HCT116 (cell line): ENCODE data around the gene TMCO4. TPM values are rescaled to one million over a fixed set of nuclear protein-coding genes. Genes with fewer than 3 reads are reported as not detected.

Experiments
- ATAC-seq: fragments of 200-7000 bp; cut with Tn5 transposase; 2 replicates; pipeline ENCODE4 v1.9.1; 2020; ENCODE audit warnings: mild to moderate bottlenecking, moderate library complexity
- BruUV-seq: library from RNA; stranded (reverse); fragments of 400-500 nt; replicated peaks from 2 replicates; lab custom pipeline; 2021; lab: Mats Ljungman, UMichigan
- CTCF ChIA-PET: fragments of 300-600 bp; sonication (Branson Sonifier 250); formaldehyde crosslinking; loops from one replicate; lab custom pipeline; 2021; ENCODE audit warnings: antibody characterized with exemption; lab: Charles Lee
- POLR2A ChIA-PET: fragments of 300-600, 350-600 bp; sonication (Branson Sonifier 250); formaldehyde crosslinking; loops from one replicate; lab custom pipeline; 2021; ENCODE audit warnings: antibody characterized with exemption; lab: Charles Lee
- RAD21 ChIA-PET, 2 experiments: fragments of 300-600 bp; sonication (Branson Sonifier 250); formaldehyde crosslinking; loops; one replicate each; lab custom pipeline; 2023; ENCODE audit warnings: low total read pairs in 2 of 2; ENCODE audit not compliant: uncharacterized antibody in 2 of 2, unreplicated experiment in 2 of 2, low non-redundant PET in 1 of 2; lab: Charles Lee
- DNase-seq: peaks from one replicate; pipeline ENCODE4 v3.0.0-alpha.2; 2010; ENCODE audit warnings: low read depth, low spot score
- H2AFZ ChIP-seq: fragments of 200-600 bp; shearing (Covaris generic), sonication (generic); 2 replicates; pipeline ENCODE4 v1.6.1; 2017; ENCODE audit warnings: low read depth, mixed run types, mixed read lengths, antibody characterized with exemption, low read length; ENCODE audit not compliant: poor library complexity, severe bottlenecking
- H3K27ac ChIP-seq: 2 replicates; pipeline ENCODE4 v1.5.1; 2012; ENCODE audit warnings: low read depth, low read length
- H3K27me3 ChIP-seq: fragments of 200-600 bp; sonication (generic); 2 replicates; pipeline ENCODE4 v1.6.1; 2016; ENCODE audit warnings: mixed run types, low read length, mixed read lengths; ENCODE audit not compliant: insufficient read depth
- H3K36me3 ChIP-seq, 2 experiments: fragments of 200-500 bp in 1 of 2; fragments of 200-600 bp in 1 of 2; sonication (Bioruptor generic) in 1 of 2; sonication (generic) in 1 of 2; 2 replicates each; pipeline versions ENCODE4 v1.5.1 to v1.6.1; 2014 to 2016; ENCODE audit warnings: low read length in 2 of 2, inconsistent platforms in 1 of 2, mixed read lengths in 1 of 2, mixed run types in 1 of 2; ENCODE audit not compliant: insufficient read depth in 2 of 2, control insufficient read depth in 1 of 2
- H3K4me1 ChIP-seq, 2 experiments: fragments of 200-600 bp in 1 of 2; sonication (generic) in 1 of 2; 2 replicates each; pipeline versions ENCODE4 v1.5.1 to v1.6.1; 2012 to 2017; ENCODE audit warnings: low read length in 2 of 2, inconsistent platforms in 1 of 2, mild to moderate bottlenecking in 1 of 2, mixed read lengths in 1 of 2, mixed run types in 1 of 2, moderate library complexity in 1 of 2; ENCODE audit not compliant: insufficient read depth in 2 of 2, control insufficient read depth in 1 of 2
- H3K4me2 ChIP-seq: fragments of 200-600 bp; sonication (generic); 2 replicates; pipeline ENCODE4 v1.6.1; 2017; ENCODE audit warnings: mixed run types, low read length, mixed read lengths
- H3K4me3 ChIP-seq, 2 experiments: fragments of 200-600 bp in 1 of 2; sonication (generic) in 1 of 2; replicated peaks in 1 of 2; 2 replicates each; pipeline ENCODE4 v1.5.1; 2011 to 2016; ENCODE audit warnings: low read length in 2 of 2, control low read depth in 1 of 2, low read depth in 1 of 2, mild to moderate bottlenecking in 1 of 2, mixed read lengths in 1 of 2, mixed run types in 1 of 2
- H3K79me2 ChIP-seq: fragments of 200-600 bp; sonication (generic); 2 replicates; pipeline ENCODE4 v1.6.1; 2017; ENCODE audit warnings: mild to moderate bottlenecking, mixed run types, low read length, moderate library complexity, mixed read lengths; ENCODE audit not compliant: insufficient read depth
- H3K9ac ChIP-seq: fragments of 200-600 bp; sonication (generic); 2 replicates; pipeline ENCODE4 v1.6.1; 2016; ENCODE audit warnings: low read length, mixed read lengths
- H3K9me2 ChIP-seq: fragments of 200-600 bp; sonication (generic), shearing (Covaris generic); 2 replicates; pipeline ENCODE4 v1.6.1; 2017; ENCODE audit warnings: mixed run types, mild to moderate bottlenecking, moderate library complexity; ENCODE audit not compliant: insufficient read depth
- H3K9me3 ChIP-seq, 2 experiments: fragments of 200-500 bp in 1 of 2; fragments of 200-600 bp in 1 of 2; sonication (Bioruptor generic) in 1 of 2; sonication (generic) in 1 of 2; 2 replicates each; pipeline ENCODE4 v1.6.1; 2014 to 2017; ENCODE audit warnings: low read length in 2 of 2, mixed read lengths in 2 of 2, inconsistent platforms in 1 of 2, low read depth in 1 of 2, mild to moderate bottlenecking in 1 of 2, mixed run types in 1 of 2, moderate library complexity in 1 of 2; ENCODE audit not compliant: control insufficient read depth in 1 of 2, insufficient read depth in 1 of 2
- H4K20me1 ChIP-seq: fragments of 200-600 bp; sonication (generic), shearing (Covaris generic); 2 replicates; pipeline ENCODE4 v1.6.1; 2017; ENCODE audit warnings: mixed run types, mild to moderate bottlenecking, moderate library complexity; ENCODE audit not compliant: insufficient read depth
- CTCF ChIP-seq, 3 experiments: fragments of 200-600 bp in 1 of 3; sonication (generic) in 1 of 3; IDR thresholded peaks in 2 of 3; conservative IDR thresholded peaks in 1 of 3; 2 replicates each; pipeline ENCODE4 v1.5.1; 2012 to 2017; ENCODE audit warnings: low read depth in 2 of 3, low read length in 2 of 3, antibody characterized with exemption in 1 of 3, borderline replicate concordance in 1 of 3, control low read depth in 1 of 3, mild to moderate bottlenecking in 1 of 3, mixed read lengths in 1 of 3, mixed run types in 1 of 3, moderate library complexity in 1 of 3; ENCODE audit not compliant: insufficient read depth in 1 of 3
- EGR1 ChIP-seq: IDR thresholded peaks from 2 replicates; pipeline ENCODE4 v1.6.1; 2012; ENCODE audit warnings: low read depth
- EZH2 ChIP-seq: fragments of 200-600 bp; sonication (generic); IDR thresholded peaks from 2 replicates; pipeline ENCODE4 v1.6.1; 2017; ENCODE audit warnings: antibody characterized with exemption, mixed run types
- POLR2A ChIP-seq: IDR thresholded peaks from 2 replicates; pipeline ENCODE4 v1.7.0; 2011; ENCODE audit warnings: borderline replicate concordance; ENCODE audit not compliant: insufficient read depth, insufficient read length; ENCODE audit errors: extremely low read depth
- POLR2AphosphoS5 ChIP-seq: IDR thresholded peaks from 2 replicates; pipeline ENCODE4 v1.6.1; 2011; ENCODE audit warnings: mild to moderate bottlenecking, low read depth, low read length, moderate library complexity
- RAD21 ChIP-seq: IDR thresholded peaks from 2 replicates; pipeline ENCODE4 v1.6.1; 2012; ENCODE audit warnings: low read depth, mild to moderate bottlenecking
- REST ChIP-seq: IDR thresholded peaks from 2 replicates; pipeline ENCODE4 v1.6.1; 2012; ENCODE audit warnings: low read depth
- SP1 ChIP-seq: IDR thresholded peaks from 2 replicates; pipeline ENCODE4 v1.6.1; 2012; ENCODE audit warnings: low read depth
- TCF7L2 ChIP-seq: IDR thresholded peaks from 2 replicates; pipeline ENCODE4 v1.7.0; 2011; ENCODE audit warnings: borderline replicate concordance, inconsistent platforms; ENCODE audit not compliant: insufficient read depth, insufficient read length; ENCODE audit errors: extremely low read depth
- intact Hi-C: fragments of 100-400 bp; cut with micrococcal nuclease; formaldehyde crosslinking; loops from 2 replicates; pipeline ENCODE4 v1.10.0; 2022
- total RNA-seq: library from RNA; stranded (reverse); gene quantifications from one replicate; pipeline ENCODE4 v1.2.1, GENCODE V29; 2021; ENCODE audit not compliant: unreplicated experiment
- TF ChIP-seq, protein P1 (sequence below): IDR thresholded peaks from 2 replicates; pipeline ENCODE4 v1.6.1; 2012

The TMCO4 gene
- total RNA-seq, 1 experiment from 2014 or later: 12.7 TPM

DNA sequence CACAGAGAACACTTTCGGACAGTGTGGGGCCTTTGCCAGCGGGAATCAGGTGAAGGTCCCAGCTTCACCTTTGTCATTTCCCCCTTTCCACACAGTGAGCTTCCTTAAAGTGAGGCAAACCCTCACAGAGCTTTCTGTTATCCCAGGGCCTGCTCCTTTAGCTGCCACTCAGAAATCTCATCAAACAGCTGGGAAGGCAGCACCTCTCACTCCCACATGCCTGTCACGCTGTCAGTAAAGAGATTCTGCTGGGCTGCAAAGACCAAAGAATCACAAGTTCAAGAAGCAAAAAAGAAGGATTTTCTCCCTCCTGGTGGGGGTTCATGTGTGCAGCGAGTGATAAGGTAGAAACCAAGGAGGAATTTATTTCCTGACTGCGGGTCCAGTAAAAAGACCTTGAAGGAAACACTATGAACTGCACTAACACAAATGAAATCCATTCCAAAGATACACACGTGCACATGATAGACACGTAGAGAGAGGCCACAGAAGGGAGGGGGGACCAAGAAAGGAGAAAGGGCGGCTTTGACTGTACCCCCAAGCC lies 91.1 kb downstream of the TMCO4 start:
- Histone ChIP-seq H3K9me3 (no peaks in the 10 kb centered on the region), H3K4me2 (no peak overlapping the region), H3K4me3 (no peak overlapping the region), H4K20me1 (no peaks in the 10 kb centered on the region), H3K9ac (no peak overlapping the region), H3K36me3 (no peaks in the 10 kb centered on the region), H3K79me2 (no peaks in the 10 kb centered on the region), H3K27ac (no peak overlapping the region), H2AFZ (no peak overlapping the region), H3K9me2 (no peaks in the 10 kb centered on the region), H3K4me1 (peaks cover 0 to 3% of the 10 kb centered on the region in 2 experiments; a peak in 1 of 4 replicates), H3K27me3 (no peaks in the 10 kb centered on the region)
- CTCF ChIA-PET: interaction anchor here (0.8 kb wide), 1 partner anchor 47 kb away, joined by 4 read pairs; no protein-coding TSS in a partner anchor
- DNase-seq: no peak
- TF ChIP-seq SP1 (no peak), REST (no peak), POLR2A (no peak), POLR2AphosphoS5 (no peak), RAD21 (no peak), EGR1 (no peak), EZH2 (no peak), CTCF (IDR thresholded peaks at IDR 0.05 in 2 of 3, conservative IDR thresholded peaks at IDR 0.05 in 1 of 3; ENCODE audit: borderline replicate concordance in 1 of 3, insufficient read depth in 1 of 3, low read depth in 2 of 3, low read length in 2 of 3) (no peak), TCF7L2 (no peak)
- TF ChIP-seq, protein P1, sequence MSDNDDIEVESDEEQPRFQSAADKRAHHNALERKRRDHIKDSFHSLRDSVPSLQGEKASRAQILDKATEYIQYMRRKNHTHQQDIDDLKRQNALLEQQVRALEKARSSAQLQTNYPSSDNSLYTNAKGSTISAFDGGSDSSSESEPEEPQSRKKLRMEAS: no peak
- RAD21 ChIA-PET: no interaction called here
- ATAC-seq: no peak
- no TSS peak for BruUV-seq
- intact Hi-C loops: no loop called here
- POLR2A ChIA-PET: no interaction called here
